ENCODE results near the gene PAK4.

PAK4 gene

DNA sequence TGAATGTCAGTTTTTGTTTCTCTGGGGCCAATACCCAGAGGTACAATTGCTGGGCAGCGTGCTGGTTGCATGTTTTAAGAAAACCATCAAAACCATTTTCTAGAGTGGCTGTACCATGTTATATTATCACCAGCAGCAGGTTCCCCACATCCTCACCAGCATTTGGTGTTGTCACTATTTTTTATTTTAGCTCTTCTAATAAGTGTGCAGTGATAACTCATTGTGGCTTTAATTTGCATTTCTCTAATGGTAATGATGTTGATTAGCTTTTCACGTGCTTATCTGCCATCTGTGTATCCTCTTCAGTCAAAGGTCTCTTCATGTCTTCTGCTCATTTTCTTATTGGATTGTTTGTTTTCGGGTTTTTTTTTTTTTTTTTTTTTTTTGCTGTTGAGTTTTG, 21.9 kb downstream of the PAK4 start:
- no peak for DNase-seq

GRCh38 chr19:39148939-39149529, 23.4 kb downstream of the PAK4 start:
- DNase-seq, result no peak

DNA sequence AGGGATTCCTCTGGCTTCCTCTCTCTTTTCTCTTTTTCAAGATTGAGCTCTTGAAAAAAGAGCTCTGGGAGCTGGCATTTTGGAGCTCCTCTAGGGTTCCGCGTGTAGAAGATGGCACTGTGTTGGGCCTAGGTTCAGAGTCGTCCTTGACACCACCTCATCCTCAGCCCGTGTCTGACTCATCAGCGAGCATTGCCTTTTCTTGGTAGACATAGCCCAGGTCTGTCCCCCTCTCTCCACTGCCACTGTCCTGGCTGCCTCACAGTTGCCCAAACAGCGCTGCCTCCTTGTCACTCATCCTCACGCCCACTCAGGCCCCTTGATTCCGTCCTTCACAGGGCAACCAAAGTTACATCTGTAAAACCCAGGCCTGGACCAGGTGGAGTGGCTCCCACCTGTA, 24.6 kb downstream of the PAK4 start:
- no peak for DNase-seq

GRCh38 chr19:39150807-39151600, 25.4 kb downstream of the PAK4 start:
- no peak for DNase-seq

GRCh38 chr19:39152066-39152465, 26.5 kb downstream of the PAK4 start:
- DNase-seq, result no peak

- no peak for DNase-seq
These were observed 28.6 kb downstream of the PAK4 start for GRCh38 chr19:39154100-39154628.

DNA sequence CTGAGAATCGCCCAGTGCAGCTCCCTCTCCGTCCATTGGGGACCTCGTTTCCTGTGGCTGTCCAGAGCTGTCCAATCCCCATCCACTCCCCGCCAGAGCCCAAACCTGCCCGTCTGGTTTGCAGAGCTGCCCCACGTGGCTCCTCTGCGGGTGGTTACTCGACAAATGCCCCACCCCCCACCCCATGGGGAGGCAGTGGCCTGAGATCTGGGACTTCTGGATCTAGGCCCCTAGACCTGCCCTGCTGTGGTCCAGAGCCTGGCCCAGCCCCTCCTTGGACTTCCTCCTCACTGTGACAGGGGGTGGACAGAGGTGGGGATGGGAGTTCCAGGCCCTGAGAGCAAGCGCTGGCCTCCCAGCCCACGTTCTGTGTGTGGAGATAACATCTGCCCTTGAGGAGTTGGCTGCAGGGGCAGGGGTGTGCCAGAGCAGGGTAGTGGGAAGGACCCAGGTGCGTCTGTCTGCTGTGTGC, 29.1 kb downstream of the PAK4 start:
- DNase-seq, result no peak

- DNase-seq, result no peak
These were observed 29.6 kb downstream of the PAK4 start for GRCh38 chr19:39155114-39155700.

GRCh38 chr19:39155741-39156140, 30.2 kb downstream of the PAK4 start:
- DNase-seq, result no peak

GRCh38 chr19:39156326-39157230, 31.0 kb downstream of the PAK4 start:
- DNase-seq, result no peak

DNA sequence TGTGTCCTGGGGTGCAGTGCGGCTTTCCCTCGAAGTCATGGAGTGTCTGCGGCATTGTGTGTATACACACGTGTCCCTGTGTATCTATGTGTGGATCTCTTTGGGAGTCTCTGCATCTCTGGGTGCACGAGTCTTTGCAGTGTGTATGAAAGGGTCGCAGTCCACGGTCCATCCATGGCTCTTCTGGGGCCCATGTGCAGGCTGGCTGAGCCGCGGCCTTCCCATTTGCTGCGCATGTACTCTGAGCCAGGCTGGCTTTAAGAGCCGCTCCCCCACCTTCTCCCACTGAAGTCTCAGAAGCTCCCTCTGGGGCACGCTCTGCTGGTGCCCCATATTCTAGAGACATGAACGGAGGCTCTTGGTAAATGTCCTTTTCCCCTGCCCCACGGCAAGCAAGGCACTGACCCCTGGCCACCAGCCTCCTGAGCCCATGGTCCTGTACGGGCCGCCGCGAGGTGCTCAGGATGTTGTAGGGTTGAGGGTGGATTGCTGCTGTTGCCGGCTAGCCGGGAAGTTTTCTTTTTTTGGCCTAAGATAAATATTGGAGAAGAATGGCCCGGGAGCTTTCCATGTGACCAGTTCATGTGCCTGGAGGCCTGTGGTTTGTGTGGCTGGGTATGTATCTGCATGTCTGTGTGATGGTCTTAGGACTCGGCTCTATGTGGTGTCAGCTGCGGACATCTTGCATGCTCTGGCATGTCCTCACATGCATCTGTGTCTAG, 31.9 kb downstream of the PAK4 start:
- no peak for DNase-seq

GRCh38 chr19:39157997-39158389, 32.4 kb downstream of the PAK4 start:
- DNase-seq, result no peak

GRCh38 chr19:39158646-39159260, 33.2 kb downstream of the PAK4 start:
- DNase-seq, result no peak

- no peak for DNase-seq
These were observed 34.9 kb downstream of the PAK4 start for GRCh38 chr19:39160523-39160861.

- DNase-seq, result no peak
These were observed 35.5 kb downstream of the PAK4 start for GRCh38 chr19:39160889-39161672.

DNA sequence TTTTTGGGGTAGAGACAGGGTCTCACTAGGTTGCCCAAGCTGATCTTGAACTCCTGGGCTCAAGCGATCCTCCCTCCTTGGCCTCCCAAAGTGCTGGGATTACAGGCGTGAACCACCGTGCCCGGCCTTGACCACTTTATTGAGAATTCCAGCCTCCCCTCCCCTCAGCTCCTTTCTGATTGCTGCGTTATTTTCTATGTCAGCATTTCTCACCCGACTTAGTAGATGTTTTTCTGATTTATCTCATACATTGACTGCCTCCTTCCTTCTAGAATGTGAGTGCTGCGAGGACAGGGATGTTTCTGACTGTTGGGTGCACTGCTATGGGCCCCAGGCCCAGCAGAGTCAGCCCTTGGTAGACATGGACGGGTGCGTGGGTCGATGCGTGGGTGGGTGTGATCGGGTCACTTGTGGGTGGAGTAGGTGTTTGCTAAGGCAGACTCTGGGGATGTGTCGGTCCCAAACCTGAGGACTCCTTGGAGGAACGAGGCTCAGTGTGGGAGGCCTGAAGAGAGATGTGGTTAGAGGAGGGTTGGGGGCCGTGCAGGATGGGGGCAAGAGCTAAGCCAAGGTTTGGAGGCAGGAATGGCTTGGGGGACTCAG, 37.0 kb downstream of the PAK4 start:
- DNase-seq, result no peak

DNA sequence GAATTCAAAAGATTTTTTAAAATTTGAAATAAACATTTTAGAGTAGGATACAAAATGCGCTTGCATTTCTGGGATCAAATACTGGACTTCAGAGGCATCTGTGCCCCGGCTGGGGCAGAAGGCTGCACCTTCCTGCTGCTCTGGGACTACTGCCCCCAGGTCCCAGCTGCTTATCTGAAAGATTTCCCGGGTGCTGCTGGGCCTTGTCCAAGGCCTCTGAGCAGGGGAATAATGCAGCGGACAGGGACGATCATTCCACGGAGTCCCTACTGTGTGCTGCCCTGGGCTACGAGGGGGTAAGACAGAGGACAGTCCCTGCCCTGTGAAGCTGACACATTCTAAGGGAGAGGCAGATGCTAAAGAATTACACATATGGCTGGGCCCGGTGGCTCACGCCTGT, 38.0 kb downstream of the PAK4 start:
- DNase-seq, result no peak

- DNase-seq, result no peak
These were observed 38.7 kb downstream of the PAK4 start for GRCh38 chr19:39164289-39164688.

DNA sequence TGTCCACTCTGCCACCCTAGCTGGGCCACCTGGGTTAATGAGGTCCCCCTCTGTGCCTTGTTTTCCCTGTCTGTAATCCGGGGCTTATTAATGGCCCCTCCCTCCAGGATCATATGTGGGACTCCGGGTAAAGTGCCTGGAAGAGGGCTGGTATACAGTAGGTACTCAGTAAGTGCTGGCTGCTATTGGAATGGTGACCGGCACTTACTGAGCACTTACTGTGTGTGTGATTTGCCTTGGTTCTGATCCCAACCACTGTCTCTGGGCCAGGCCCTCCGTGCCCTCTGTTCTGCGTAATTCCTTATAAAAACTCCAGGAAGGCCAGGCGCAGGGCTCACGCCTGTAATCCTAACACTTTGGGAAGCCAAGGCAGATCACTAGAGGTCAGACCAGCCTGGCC, 40.3 kb downstream of the PAK4 start:
- DNase-seq, result no peak

DNA sequence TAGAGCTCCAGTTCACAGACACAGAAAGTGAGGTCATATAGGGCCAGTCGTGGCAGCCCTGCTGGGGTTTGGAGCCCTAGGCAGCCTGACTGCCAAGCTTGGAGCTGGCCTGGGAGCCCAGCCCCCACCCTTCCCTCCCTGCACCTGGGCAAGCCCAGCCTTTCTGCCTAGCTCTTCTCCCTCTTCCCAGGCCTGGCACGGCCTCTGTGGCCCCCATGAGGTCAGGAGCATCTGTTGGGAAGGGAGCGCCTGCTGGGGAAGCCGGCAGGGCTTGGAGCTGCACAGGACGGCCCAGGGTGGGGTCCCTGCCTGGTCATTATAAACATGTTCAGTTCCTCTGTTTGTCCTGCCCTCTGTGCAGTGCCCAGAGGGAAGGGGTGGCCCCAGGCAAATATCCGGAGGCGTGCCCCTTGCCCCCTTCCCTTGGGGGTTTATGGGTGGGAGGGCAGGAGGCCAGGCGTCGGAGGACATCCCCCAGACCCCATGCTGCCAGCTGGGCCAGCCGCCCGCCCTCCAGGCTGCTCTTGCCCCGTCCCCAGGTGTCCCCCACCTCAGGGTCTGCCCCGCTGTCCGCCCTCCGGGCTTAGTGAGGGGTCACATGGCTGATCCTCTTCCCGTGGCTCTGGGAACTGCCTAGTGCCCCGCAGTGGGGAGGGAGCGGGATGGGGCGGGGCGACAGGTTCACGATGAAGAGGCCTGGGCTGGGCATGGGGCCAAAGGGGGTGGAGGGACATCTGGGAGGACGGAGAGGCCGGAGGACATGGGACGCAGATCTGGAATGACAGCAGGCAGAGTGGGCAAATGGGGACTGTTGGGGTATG, 41.2 kb downstream of the PAK4 start:
- no peak for DNase-seq
